ENCODE results near the gene TPD52L1.
"Not testable (repeated sequence)": the region's sequence is repeated elsewhere in the genome, so short reads cannot be mapped to it uniquely, and the experiment has no call there.

TPD52L1 gene

DNA sequence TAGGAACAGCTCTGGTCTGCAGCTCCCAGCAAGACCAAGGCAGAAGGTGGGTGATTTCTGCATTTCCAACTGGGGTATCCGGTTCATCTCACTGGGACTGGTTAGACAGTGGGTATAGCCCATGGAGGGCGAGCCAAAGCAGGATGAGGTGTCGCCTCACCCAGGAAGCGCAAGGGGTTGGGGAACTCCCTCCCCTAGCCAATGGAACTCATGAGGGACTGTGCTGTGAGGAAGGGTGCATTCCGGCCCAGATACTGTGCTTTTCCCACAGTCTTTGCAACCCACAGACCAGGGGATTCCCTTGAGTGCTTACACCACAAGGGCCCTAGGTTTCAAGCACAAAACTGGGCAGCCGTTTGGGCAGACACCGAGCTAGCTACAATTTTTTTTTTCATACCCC, 126.4 kb downstream of the TPD52L1 start:
- DNase-seq: no peak

GRCh38 chr6:125280370-125281035, 126.9 kb downstream of the TPD52L1 start:
- not testable (repeated sequence) for DNase-seq

DNA sequence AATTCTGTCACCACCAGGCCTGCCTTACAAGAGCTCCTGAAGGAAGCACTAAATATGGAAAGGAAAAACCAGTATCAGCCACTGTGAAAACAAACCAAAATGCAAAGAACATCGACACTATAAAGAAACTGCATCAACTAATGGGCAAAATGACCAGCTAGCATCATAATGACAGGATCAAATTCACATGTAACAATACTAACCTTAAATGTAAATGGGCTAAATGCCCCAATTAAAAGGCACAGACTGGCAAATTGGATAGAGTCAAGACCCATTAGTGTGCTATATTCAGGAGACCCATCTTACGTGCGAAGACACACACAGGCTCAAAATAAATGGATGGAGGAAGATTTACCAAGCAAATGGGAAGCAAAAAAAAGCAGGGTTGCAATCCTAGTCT, 128.9 kb downstream of the TPD52L1 start:
- not testable (repeated sequence) for DNase-seq

DNA sequence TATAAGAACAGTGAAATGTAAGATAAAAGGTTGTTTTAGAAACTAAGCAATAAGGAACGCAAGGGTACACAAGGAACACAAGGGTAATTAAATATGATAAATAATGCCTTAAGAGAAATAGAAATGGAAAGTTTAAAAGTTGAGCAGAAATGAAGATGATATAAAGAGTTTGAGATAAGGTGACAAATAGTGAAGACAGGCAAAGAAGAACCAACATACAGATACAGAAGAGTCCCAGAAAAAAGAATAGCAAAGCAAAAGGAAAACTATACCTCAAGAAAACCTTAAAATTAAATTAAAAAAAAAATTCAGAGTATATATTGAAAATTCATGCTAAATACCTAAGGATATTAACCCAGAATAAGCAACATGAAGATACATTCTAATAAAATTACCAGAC, 131.8 kb downstream of the TPD52L1 start:
- no peak for DNase-seq

DNA sequence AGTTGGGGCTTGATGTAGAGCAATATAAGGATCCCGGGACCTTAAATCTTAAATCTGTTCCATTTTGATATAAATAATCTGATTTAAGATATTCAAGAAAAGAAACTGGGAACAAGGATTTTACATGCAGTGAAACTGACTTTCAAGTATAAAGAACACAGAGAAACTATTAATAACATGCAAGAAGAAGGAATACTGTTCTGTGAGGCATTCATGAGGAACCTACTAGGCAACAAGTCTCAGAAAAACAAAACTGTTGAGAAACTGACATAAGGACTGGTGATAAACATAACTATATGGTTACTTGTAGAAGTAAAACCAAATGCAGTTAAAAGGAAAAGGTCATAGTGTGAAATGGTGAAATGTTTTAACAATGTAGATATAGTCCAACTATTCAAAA, 132.4 kb downstream of the TPD52L1 start:
- no peak for DNase-seq

DNA sequence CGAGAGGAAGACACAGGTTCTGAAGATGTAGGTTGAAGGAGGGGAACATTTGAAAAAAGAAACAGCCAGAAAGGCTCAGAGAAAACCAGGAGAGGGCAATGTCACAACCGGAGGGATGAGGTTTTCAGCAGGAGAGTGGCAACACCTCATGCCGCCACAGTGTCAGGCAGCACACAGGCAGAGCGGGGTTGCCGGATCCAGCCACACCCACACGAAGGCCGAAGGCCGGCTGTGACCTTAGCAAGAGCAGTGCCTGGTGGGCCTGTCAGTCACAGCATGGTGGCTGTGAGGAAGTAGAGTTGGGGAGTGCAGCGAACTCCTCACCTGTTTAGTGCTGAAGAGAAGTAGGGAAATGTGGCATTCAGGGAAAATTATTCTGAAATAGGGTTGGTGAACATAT, 134.1 kb downstream of the TPD52L1 start:
- no peak for DNase-seq

- DNase-seq: no peak
Measured at GRCh38 chr6:125293587-125293986, 140.0 kb downstream of the TPD52L1 start.

- no peak for DNase-seq
Measured at GRCh38 chr6:125294036-125294435, 140.5 kb downstream of the TPD52L1 start.

DNA sequence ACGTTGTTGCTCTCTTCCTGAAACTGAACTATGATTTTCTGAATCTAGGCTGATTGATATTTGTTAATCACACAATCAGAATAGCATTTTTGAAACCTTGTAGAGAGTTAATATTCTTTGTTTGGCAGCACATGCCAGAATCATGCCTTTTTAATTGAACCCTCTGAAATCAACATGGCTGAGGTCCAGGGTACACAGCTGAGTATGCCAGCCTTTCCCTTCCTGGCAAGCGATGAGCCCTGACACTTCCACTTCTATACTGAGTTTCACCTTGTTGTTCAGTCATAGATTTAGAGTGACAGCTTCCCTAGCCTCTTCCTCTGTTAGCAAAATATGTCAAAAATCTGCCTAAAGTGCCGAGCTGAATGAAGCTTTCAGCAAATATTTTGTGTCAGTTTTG, 141.4 kb downstream of the TPD52L1 start:
- DNase-seq: no peak

GRCh38 chr6:125296471-125296870, 142.9 kb downstream of the TPD52L1 start:
- no peak for DNase-seq

GRCh38 chr6:125299257-125299656, 145.7 kb downstream of the TPD52L1 start:
- DNase-seq: no peak

GRCh38 chr6:125300992-125301434, 147.4 kb downstream of the TPD52L1 start:
- no peak for DNase-seq

DNA sequence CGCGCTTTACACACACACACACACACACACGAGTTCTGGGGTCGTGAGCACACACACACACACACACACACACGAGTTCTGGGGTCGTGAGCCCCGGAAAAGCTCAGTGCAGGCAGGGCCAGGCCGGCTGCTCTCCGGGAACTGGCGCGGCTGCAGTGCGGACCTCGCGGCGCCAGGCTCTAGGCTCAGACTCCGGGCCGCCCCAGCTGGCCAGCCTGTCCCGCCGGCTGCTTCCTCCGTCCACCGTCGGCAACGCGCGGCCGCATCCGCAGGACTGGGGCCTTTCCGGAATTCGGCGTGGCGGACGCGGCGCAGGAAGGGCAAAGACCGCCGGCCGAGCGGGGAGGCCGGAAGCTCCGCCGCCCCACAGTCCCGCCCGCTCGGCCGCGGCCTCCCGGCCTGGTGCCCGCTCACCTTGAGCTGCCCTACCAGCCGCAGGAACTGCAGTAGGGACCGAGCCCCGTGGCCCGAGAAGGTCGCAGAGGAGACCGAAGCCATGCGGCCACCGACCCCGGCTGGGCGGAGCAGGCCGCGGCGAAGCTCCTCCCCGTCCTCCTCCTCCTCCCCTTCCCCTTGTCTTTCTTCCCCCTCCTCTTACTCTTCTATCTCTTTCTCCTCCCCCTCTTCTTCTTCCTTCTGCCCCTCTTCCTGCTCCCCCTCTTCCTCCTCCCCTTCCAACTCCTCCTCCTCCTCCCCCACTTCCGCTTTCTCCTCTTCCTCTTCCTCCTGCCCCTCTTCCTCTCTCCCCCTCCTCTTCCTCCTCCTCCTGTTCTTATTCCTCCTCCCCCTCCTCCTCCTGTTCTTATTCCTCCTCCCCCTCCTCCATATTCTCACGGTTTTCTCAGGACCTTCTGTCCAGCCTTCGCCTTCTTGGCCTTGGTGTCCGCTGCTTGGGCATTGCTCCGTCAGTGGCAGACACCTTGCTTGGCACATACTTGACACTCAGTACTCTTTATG, 148.1 kb downstream of the TPD52L1 start, which contains the start of gene HDDC2:
TSS of gene HDDC2 (minus strand) at position 533 of the 957 bp plus-strand sequence. CDS start at position 498, 35 bp downstream.
- DNase-seq: peak; percentile 85

DNA sequence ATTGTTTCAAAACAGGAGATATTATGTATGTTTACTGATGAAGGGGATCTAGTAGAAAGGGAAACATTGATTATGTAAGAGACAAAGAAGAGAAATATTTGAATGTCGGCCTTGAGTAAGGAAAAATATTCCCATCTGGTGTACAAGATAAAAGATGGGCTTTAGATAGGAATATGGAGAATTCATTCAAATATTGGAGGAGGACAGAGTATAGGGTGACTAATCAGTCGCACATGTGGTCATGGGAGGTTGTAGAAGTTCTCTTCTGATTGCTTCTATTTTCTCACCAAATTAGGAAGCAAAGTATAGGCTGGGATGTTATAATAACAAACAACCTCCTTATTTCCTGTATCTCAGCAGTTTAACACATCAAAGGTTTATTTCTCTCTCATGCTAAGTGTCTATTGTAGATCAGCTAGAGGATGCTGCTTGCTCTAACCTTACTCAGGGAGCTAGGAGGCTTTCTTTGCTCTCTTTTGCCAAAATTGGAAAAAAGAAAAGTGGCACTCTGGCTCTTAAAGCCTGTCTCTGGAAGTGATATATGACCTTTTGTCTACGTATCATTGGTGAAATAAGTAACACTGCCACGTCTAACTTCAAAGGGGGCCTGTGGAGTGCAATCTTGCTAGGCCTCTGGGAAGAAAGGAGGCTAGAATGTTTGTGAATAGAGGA, 149.4 kb downstream of the TPD52L1 start:
- DNase-seq: no peak

DNA sequence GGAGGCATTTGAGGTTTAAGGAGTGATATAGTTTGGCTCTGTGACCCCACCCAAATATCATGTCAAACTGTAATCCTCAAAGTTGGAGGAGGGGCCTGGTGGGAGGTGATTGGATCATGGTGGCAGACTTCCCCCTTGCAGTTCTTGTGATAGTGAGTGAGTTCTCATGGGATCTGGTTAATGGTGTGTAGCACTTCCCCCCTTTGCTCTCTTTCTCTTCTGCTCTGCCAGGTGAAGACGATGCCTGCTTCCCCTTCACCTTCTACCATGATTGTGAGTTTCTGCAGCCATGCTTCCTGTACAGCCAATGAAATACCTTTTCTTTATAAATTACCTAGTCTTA, 149.9 kb downstream of the TPD52L1 start:
- DNase-seq: no peak

DNA sequence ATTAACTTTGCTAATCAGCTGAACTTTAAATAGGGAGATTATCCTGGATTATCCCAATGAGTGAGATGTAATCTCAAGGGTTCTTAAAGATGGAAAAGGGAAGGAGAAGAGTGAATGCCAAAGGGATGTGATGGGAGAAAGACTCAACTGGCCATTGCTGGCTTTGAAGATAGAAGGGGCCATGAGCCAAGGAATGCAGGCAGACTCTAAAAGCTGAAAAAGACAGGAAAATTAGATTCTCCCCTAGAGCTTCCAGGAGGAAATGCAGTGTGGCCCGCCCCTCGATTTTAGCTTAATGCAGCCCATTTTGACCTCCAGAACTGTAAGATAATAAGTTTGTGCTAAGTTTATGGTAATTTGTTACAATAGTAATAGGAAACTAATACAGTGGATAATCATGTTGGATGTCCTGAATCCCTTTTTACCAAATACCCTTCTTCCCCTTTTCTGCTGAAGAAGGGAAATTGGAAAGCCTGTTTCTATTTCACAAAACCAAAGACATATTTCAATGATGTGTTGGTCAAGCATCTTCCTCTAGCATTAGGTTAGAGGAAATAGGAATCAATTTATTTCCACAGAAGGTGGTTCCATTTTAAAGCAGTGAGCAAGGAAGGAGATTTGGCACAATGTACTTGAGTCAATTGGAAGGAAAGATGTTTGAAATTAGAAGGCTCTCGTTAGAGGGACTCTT, 151.5 kb downstream of the TPD52L1 start:
- no peak for DNase-seq

DNA sequence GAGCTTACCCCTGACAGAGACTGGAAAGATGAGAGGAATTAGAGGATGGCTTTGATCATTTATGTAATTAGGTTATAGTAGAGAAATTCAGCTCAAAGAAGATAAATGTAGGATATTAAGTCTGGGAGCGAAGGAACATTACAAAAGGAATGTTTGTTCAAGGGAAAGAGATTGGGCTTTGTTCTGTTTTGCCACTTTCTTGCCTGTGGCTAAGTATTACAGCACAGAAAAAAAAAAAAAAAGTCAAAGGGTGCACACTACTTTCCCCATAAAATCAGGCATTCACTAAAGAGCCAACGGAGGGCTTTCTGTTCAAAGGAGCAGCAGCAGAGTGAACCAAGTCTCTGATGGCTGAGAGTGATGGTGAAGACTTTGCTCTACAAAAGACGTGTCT, 153.2 kb downstream of the TPD52L1 start:
- no peak for DNase-seq

DNA sequence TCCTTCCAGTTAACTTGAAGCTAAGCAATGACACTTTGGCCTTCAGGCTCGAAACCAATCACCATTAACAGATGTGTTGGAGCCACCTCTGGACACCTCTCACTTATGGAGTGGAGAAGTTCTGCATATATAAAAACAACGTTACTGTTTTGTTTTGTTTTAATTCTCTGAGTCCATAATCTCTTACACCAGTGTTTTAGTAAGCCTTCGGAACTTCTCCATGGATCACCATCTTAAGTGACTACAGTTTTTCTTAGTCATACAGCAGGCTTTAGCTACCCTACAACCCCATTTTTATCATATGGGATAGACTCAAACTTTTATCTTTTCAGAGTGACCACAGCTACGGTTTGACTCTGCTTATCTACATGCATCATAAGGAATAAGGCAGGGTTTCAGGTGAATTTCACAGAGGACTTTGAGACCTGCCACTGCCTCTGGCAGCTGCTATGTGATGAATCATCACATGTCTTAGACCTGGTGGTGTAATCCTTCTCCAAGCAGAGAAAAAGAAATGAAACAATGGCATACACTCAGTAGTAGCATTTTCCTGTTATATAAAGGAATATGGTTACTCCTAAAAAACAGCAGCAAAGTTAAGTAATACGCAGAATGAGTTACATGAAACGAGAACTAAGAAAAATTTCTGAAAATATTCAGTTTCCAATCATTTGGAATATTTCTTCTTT, 153.7 kb downstream of the TPD52L1 start:
- DNase-seq: no peak

- DNase-seq: no peak
Measured at GRCh38 chr6:125307964-125308615, 154.5 kb downstream of the TPD52L1 start.

GRCh38 chr6:125310994-125311649, 157.5 kb downstream of the TPD52L1 start:
- DNase-seq: no peak

DNA sequence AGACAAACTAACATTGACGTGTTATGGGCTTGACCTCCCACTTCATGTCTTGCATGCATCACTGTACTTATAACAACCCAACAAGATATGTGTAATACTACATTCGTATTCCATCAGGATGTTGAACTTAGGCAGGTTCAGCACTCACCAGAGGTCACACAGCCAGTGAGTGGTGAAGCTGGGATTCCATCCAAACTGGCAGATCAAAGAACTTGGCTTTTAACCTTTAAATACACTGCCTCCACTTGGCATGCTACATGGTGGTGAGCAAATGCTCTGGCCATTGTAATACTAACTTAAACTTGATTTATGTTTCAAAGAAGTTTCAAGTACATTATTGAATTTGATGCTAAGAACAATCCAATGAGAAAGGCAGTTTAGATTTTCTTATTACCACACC, 158.9 kb downstream of the TPD52L1 start:
- DNase-seq: no peak
